ENCODE measurements around the gene BRWD1.

Gene BRWD1

DNA sequence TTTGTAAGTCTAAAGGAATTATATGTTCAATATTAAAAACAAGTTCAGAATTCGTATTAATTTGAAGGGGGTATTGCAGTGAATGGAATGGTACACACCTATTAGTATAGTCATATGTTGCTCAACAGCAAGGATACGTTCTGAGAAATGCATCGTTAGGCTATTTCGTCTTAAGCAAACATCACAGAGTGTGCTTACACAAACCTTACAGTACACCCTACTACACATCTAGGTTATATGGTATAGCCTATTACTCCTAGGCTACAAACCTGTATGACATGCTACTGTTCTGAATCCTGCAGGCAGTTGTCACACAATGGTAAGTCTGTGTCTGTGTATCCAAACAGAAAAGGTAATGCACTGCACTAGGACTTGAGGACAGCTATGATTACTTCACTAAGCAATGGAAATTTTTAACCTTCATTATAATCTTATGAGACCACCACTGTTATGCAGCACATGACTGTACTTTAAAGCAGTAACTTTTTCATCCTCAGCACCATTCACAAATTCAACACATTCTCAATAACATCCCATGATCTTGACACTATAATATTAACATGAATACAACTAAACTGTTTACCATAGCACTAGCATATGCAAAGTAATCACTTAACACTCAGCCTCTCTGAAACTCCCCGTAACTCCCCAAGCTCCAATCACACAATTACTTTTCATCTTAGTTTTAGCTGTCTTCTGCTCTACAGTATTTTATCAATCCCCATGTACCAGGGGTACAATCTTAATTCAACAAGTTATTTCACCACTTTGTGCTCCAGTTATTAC is 115.8 kb downstream of the BRWD1 start:
- no peak for DNase-seq (ENCODE audit: low spot score)

DNA sequence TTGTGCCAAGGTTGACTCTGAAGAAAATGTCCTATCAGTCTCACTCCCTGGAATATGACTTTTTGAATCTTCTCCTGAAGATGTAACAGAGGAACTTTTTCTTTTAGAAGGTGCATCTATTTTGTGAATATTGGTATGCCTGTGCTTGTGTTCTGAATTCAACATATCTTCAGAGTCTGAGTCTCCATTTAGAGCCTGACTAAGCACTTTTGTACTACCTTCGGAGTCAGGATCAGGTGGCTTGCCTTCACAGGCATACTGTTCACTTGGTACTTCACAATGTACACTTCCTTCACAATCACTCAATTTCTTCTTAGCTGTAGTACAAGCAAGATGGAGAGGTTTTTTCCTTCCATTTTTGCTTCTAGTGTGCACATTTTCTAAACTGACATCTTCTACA is 116.6 kb downstream of the BRWD1 start:
- DNase-seq (ENCODE audit: low spot score): no peak

DNA sequence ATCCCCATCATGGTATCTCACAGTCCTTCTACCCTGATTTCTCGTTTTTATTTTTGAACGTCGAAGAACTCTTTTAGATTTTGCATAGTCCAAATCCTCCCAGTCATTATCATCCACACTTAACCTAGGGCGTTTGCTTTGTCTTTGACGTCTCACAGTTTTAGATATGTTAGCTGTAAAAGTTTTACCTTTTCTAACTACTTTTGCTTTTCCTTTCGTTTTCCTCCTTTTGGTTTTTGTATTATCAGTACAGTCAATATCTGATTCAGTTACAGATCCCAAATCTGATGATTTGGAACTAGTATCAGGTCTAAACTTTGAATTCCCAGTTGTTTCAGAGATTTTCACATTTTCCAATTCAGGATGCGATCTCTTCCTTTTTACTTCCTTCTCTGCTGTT is 117.1 kb downstream of the BRWD1 start:
- DNase-seq (ENCODE audit: low spot score): no peak

GRCh38 chr21:39193380-39193779 is 120.1 kb downstream of the BRWD1 start:
- no peak for DNase-seq (ENCODE audit: low spot score)

DNA sequence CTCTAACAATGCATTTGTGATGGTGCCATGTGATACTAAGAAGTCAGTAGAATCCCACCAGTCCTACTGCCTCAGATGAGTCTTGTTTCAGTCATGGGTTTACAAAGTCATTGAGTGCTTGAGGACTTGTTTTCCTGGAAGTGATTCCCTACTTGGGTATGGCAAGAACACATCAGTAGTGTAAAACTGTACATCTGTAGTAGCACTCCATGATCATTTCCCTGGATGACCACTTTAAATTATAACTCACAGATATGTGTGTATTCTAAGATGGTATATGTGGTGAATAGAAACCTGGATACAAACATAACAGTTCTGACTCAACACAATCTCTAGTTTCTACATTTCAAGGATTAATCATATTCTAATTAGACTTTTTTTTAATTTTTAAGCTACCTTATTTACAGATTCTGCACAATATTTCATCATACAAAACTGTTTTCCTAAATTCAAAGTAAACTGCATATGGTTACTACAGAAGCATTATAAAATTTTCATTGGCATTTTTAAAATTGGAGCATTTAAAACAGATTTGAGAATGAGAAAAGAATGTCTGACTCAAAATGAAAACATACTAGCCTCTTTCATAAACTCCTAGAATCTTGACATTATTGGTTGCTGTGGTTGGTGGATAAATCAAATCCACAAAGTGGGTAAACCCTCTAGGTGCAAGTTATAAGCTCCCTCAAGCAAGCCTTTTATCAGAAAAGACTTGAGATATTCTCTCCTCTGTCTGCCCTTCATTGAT is 123.4 kb downstream of the BRWD1 start:
- no peak for DNase-seq (ENCODE audit: low spot score)

DNA sequence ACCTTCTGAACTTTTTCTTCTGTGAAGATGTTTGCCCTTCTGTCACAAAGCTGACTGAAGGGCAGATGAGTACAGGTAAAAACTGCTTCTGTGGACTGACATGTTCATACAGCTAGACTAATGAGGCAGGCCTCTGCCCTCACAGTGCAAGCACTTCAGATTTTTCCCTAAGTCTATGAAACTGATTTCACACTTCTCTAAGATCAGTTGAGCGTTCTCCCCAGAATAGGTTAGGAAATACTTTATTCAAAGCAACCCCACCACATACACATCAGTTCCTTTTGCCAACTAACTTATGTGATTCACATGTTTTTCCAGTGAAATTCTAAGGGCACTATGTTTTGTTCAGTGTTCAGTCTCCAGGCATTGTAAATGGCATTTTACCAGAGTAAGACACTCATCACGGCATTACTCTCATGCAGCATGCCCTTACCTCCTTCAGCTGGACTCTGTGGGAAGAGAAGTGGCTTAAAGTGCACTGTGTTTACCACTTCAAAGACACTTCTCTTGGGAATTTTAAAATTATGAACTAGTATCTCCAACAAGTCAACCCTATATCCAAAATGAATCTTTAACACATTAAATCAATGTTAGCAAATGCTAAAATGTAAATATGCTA is 124.8 kb downstream of the BRWD1 start:
- DNase-seq (ENCODE audit: low spot score): no peak

DNA sequence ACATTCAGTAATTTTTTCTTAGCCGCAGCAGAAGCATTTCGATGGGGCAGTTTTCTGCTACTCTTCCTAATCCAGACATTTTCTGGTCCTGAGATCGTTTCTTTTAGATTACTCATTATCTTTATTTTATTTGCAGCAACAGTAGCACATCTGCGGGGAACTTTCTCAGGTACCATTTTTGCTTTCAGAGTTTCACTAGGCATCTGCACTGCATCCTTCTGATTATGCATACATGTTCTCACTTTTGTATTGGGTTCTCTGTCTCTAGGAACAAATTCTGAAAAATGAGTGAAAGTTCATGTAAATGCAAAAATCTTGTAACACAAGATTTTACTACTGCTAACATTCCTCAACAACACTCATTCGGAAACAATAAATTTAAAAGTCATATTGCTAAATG is 126.3 kb downstream of the BRWD1 start:
- DNase-seq (ENCODE audit: low spot score): no peak

DNA sequence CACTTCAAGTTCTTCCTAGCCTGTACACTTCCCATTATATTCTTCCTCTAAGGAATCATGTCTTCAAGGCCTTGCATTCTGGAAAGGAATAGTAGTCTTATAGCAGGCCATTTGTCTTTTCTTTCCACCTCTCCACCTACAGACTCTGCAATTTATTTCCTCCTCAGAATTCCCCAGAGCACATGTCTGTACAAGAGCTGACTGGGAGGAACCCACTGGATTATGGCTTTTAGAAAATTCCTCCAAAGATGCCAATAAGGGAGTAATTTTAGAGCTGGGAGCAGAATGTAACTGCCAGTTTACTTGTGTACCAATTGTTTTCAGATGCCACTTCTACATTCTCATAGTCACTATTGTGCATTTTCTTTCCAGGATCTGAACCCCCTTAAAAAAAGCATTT is 126.8 kb downstream of the BRWD1 start:
- DNase-seq (ENCODE audit: low spot score): no peak

DNA sequence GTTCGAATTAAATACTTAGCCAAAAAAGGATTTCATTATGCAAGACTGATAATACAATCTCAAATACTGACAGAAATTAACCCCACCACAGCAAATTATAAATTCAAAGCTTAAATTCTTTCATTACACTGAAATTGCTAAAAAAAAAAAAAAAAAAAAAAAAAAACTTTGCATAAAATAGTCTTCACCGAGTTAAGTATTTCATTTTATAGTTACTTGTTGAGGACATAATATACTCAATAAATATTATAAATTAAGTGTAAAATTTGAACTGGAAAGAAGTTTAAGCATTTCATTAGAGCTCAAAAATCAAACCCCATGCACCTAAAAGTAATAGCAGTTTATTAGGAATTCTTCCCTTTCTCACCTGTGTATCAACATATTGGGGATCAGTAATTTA is 128.3 kb downstream of the BRWD1 start:
- no peak for DNase-seq (ENCODE audit: low spot score)

GRCh38 chr21:39184050-39184980 is 129.1 kb downstream of the BRWD1 start:
- DNase-seq (ENCODE audit: low spot score): no peak

DNA sequence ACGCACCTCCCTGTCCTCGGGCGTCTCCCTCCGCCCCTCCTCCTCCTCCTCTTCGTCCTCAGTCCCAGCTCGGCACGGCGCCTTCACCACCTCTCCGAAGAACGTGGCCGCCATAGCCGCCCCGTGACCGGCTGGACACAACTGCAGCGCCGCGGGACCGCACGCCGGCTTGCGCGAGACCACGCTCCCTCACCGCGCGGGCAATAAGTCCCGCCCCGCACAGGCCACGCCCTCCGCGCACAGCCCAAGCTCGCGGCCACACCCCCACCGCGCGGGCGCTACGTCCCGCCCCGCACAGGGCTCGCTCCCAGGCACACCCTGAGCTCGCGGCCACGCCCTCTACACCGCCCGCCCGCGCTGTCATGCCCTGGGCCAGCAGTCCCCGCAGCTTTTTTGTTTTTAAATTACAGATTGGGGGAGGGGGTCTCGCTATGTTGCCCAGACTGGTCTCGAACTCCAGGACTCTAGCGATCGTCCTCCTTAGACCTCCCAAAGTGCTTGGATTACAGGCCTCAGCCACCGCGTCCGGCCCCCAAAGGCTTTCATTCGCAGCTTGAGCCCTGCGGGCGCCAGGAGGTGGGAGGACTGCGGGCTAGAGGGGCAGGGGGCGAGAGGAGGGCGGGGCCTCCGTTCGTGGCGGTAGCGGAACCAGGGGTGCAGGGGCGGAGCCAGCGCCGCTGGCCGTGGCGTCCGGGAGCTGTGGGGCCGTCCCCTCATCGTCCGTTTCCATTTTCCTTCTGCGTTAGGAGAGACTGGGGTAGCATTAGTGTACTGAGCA is 130.0 kb downstream of the BRWD1 start, which contains the start of gene PSMG1:
PSMG1 (minus strand) TSS at position 180 of the 778 bp plus-strand sequence; CDS start at position 114, 66 bp downstream.
- DNase-seq (ENCODE audit: low spot score): peak; percentile 92

DNA sequence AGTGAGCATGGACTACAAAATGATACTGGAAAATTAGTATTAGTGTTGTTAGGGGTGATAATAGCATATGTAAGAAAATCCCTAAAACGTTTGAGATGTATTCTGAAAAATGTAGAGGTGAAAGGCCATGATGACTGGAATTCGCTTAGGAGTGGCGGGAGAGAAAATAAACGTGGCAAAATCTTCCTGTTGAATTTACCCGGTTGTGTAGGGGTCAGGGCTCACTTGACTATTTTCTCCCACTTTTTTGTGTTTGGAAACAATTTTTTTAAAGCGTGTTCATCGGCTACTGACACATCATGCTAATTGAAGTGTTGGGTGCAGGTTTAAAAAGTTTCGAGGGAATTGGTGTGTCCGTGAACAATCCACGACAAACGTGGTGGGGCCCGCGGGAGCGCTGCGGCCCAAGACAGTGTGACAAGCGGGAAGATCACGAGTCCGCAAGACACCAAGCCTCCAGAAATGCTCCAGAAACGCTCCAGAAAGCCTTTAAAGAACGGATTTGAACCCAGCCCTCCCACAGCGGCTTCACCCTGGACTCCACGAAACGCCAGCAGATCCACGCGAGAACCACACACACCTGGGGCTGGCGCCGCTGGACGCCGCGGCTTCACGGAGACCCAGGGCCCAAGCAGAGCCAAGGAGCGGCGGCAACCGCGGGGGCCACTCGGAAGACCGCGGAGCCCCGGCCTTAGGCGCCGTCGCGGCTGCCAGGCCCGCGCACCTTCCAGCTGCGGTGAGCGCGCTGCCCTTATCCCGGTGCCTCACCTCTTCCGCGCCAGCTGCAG is 130.8 kb downstream of the BRWD1 start:
- peak; percentile 11 for DNase-seq (ENCODE audit: low spot score)

DNA sequence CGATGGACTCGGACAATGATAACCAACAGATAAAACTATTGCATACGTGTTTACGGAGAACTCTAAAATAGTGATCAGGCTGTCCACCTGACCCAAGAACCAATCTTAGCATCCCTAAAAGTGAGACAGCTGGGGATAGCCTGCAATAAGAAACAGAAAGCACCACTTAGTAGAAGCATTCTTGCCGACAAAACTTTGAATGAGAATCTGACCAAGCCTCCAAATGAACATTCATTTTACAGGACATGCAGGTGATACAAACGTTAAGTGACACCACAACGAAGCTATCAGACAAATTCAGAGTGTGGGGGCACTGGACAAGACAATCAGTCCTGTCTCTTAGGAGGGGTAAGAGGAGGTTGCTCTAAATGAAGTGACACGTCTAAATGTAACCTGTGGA is 131.4 kb downstream of the BRWD1 start:
- peak; percentile 14 for DNase-seq (ENCODE audit: low spot score)

GRCh38 chr21:39181205-39181818 is 132.1 kb downstream of the BRWD1 start:
- DNase-seq (ENCODE audit: low spot score): no peak

GRCh38 chr21:39180429-39181019 is 132.9 kb downstream of the BRWD1 start:
- DNase-seq (ENCODE audit: low spot score): peak; percentile 40

DNA sequence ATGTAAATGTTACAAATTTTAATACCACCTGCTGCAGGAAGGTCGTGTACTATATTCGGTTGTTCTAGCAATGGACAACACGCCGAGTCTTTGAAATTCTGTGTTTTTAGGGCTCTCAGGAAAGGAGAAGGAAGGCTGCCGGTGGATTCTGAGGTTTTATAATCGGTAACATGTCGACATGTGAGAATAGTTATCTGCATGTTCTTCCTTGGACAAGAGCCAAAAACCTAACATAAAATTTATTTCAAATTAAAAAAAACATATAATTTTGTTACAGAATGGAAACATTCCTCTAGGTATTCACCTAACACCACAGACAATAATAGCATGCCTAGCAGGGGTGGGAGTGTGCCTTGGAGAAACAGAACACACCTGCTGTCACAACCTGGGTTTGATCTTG is 135.0 kb downstream of the BRWD1 start:
- no peak for DNase-seq (ENCODE audit: low spot score)

GRCh38 chr21:39176271-39176709 is 137.1 kb downstream of the BRWD1 start:
- no peak for DNase-seq (ENCODE audit: low spot score)

- no peak for DNase-seq (ENCODE audit: low spot score)
Measured at GRCh38 chr21:39175665-39176064, 137.8 kb downstream of the BRWD1 start.

DNA sequence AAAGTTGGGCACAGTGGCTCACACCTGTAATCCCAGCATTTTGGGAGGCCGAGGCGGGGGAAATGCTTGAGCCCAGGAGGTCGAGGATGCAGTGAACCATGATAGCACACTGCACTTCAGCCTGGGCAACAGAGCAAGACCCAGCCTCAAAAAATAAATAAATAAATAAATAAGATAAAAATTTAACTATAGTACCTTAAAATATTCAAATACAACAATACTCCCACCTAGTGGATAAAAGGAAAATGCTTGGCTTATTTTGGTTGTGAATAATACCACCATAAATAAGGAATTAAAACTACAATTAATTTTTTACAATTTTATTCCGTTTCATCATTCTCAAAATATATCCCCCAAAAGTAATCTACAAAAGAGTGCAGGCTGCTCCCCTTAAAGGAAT is 138.3 kb downstream of the BRWD1 start:
- DNase-seq (ENCODE audit: low spot score): peak; percentile 54
